GM12878 (cell line): ENCODE results near the gene SPI1. TPM values are rescaled to one million over a fixed set of nuclear protein-coding genes. Genes with fewer than 3 reads are reported as not detected.

Source experiments
- ASH2L ChIP-seq: fragments of 300-600, 200-600 bp; sonication (generic); IDR thresholded peaks from 2 replicates; pipeline ENCODE4 v1.6.1; 2017; ENCODE audit warnings: low read depth, mild to moderate bottlenecking, borderline replicate concordance
- BACH1 ChIP-seq: fragments of 450-650 bp; IDR thresholded peaks from 2 replicates; pipeline ENCODE4 v1.6.1; 2017; ENCODE audit warnings: mild to moderate bottlenecking, borderline replicate concordance
- BCLAF1 ChIP-seq: fragments of 450-650 bp; IDR thresholded peaks from 2 replicates; pipeline ENCODE4 v1.6.1; 2017; ENCODE audit warnings: antibody characterized with exemption, mild to moderate bottlenecking, moderate library complexity
- BRCA1 ChIP-seq: IDR thresholded peaks from 2 replicates; pipeline ENCODE4 v1.6.1; 2011; ENCODE audit warnings: low read depth, low read length, improper control_type of control experiment
- CBFB ChIP-seq: IDR thresholded peaks from 2 replicates; pipeline ENCODE4 v1.6.1; 2016; ENCODE audit warnings: antibody characterized with exemption, low read depth
- CHD4 ChIP-seq: fragments of 200-600 bp; sonication (generic); IDR thresholded peaks from 2 replicates; pipeline ENCODE4 v1.6.1; 2016; ENCODE audit warnings: mild to moderate bottlenecking
- CREB1 ChIP-seq: IDR thresholded peaks from 2 replicates; pipeline ENCODE4 v1.6.1; 2012; ENCODE audit warnings: low read depth, mild to moderate bottlenecking, inconsistent platforms
- ETV6 ChIP-seq, 2 experiments: fragments of 450-650 bp in 1 of 2; IDR thresholded peaks in 1 of 2; conservative IDR thresholded peaks in 1 of 2; 2 replicates each; pipeline ENCODE4 v1.6.1; 2014; ENCODE audit warnings: antibody characterized with exemption in 1 of 2, borderline replicate concordance in 1 of 2, low read depth in 1 of 2, mild to moderate bottlenecking in 1 of 2, moderate library complexity in 1 of 2
- HDAC2 ChIP-seq: fragments of 200-600 bp; sonication (generic); IDR thresholded peaks from 2 replicates; pipeline ENCODE4 v1.6.1; 2017
- HDGF ChIP-seq: fragments of 450-650 bp; IDR thresholded peaks from 2 replicates; pipeline ENCODE4 v1.6.1; 2016; ENCODE audit warnings: antibody characterized with exemption
- IKZF1 ChIP-seq: fragments of 450-650 bp; conservative IDR thresholded peaks from 2 replicates; pipeline ENCODE4 v1.6.1; 2017; ENCODE audit warnings: antibody characterized with exemption, mild to moderate bottlenecking
- KLF5 ChIP-seq: fragments of 450-650 bp; IDR thresholded peaks from 2 replicates; pipeline ENCODE4 v1.6.1; 2014; ENCODE audit warnings: mild to moderate bottlenecking; ENCODE audit not compliant: partially characterized antibody
- LARP7 ChIP-seq: fragments of 450-650 bp; IDR thresholded peaks from 2 replicates; pipeline ENCODE4 v1.6.1; 2017; ENCODE audit warnings: mild to moderate bottlenecking
- MTA2 ChIP-seq: fragments of 450-650 bp; IDR thresholded peaks from 2 replicates; pipeline ENCODE4 v1.6.1; 2016; ENCODE audit warnings: low read depth, mild to moderate bottlenecking, moderate library complexity
- RAD51 ChIP-seq: fragments of 450-650 bp; IDR thresholded peaks from 2 replicates; pipeline ENCODE4 v1.6.1; 2016; ENCODE audit warnings: moderate library complexity, mild to moderate bottlenecking, inconsistent platforms
- RFX5 ChIP-seq: IDR thresholded peaks from 2 replicates; pipeline ENCODE4 v1.6.1; 2011; ENCODE audit warnings: low read depth, low read length, improper control_type of control experiment
- SIN3A ChIP-seq: IDR thresholded peaks from 2 replicates; pipeline ENCODE4 v1.6.1; 2012; ENCODE audit warnings: low read depth, low read length, improper control_type of control experiment
- SIX5 ChIP-seq: IDR thresholded peaks from 2 replicates; pipeline ENCODE4 v1.6.1; 2011; ENCODE audit warnings: mild to moderate bottlenecking, low read depth, low read length, moderate library complexity; ENCODE audit not compliant: severe bottlenecking
- SP1 ChIP-seq: IDR thresholded peaks from one replicate; pipeline ENCODE4 v1.6.1; 2011; ENCODE audit warnings: low read depth, low read length
- SREBF1 ChIP-seq: IDR thresholded peaks from 2 replicates; pipeline ENCODE4 v1.6.1; 2012; ENCODE audit warnings: mild to moderate bottlenecking, low read length
- ZNF207 ChIP-seq: fragments of 450-650 bp; IDR thresholded peaks from 2 replicates; pipeline ENCODE4 v1.6.1; 2014; ENCODE audit warnings: antibody characterized with exemption, mild to moderate bottlenecking, borderline replicate concordance
- polyA plus RNA-seq, 11 experiments: library from polyadenylated mRNA; depleted of rRNA in 4 of 11; unstranded in 6 of 11; stranded (reverse) in 5 of 11; fragments of >200 nt; fragmentation: Nextera tagmentation in 4 of 11; fragmentation: Illumina TruSeq in 1 of 11; extraction: Ambion mirVana in 4 of 11; extraction: Trizol in 1 of 11; gene quantifications; 1 replicate in 1 of 11; 2 replicates in 10 of 11; pipeline versions ENCODE4 v1.2.1 to v1.2.3, GENCODE V29; 2011 to 2016; ENCODE audit warnings: inconsistent platforms in 2 of 11, missing spikeins in 2 of 11, low read depth in 1 of 11
- total RNA-seq, 4 experiments: library from RNA; depleted of rRNA in 3 of 4; stranded (reverse); fragments of >200 nt in 3 of 4; fragmentation: Illumina TruSeq in 1 of 4; extraction: Trizol in 1 of 4; gene quantifications; 2 replicates each; pipeline versions ENCODE4 v1.2.1 to v1.2.3, GENCODE V29; 2013 to 2021
- TF ChIP-seq, protein P1 (sequence below): fragments of 450-650 bp; IDR thresholded peaks from 2 replicates; pipeline ENCODE4 v1.6.1; 2017; ENCODE audit warnings: mild to moderate bottlenecking, low read depth, inconsistent platforms; ENCODE audit not compliant: poor library complexity, severe bottlenecking

Gene SPI1
- total and polyA plus RNA-seq, 10 of the 15 experiments (the other 5 are each of a cell fraction or from before 2014, with no cell fraction given): 0.05 to 31.1 (median 9.7) TPM

DNA sequence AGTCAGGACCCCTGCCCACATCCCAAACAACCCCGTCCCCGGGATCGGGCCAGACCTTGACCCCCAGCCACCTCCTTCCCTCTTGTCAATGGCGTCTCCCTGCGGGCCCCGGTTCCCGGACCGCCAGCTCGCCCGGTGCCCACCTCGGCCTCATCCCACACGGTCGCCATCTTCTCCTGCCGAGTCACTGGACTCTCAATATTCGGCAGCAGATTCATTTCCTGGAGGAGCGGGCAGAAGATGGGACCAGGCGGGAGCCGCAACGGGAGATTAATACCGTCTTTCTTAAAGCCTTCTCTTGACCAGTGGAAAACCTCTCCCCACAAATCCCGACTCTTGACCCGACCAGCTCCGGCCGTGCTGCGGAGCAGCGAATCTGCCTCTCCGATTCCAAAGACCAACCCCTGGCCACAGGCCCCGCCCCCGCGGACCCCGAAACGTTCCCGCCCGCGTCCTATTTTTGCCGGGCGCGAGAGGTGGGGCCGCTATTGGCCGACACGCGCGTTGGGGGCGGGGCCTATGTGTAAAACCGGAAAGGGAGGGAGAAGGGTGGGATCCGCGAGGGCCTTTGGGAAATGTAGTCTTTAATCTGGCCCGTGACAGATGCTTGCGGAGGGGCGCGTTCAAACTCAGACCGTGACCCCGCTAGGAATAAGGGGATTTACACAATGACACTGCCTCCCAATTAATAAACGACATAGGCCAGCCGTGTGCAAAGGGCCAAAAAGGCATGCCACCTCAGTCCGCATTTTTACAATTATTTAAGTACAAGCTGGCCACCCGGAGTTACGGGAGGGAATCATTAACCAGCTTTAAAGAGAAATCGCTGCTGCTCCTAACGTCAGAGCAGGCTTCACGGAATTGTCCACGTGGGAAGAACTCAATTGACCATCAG lies 48.0 kb upstream of the SPI1 start, which contains the start of gene PSMC3 (continued):
- TF ChIP-seq, protein P1, sequence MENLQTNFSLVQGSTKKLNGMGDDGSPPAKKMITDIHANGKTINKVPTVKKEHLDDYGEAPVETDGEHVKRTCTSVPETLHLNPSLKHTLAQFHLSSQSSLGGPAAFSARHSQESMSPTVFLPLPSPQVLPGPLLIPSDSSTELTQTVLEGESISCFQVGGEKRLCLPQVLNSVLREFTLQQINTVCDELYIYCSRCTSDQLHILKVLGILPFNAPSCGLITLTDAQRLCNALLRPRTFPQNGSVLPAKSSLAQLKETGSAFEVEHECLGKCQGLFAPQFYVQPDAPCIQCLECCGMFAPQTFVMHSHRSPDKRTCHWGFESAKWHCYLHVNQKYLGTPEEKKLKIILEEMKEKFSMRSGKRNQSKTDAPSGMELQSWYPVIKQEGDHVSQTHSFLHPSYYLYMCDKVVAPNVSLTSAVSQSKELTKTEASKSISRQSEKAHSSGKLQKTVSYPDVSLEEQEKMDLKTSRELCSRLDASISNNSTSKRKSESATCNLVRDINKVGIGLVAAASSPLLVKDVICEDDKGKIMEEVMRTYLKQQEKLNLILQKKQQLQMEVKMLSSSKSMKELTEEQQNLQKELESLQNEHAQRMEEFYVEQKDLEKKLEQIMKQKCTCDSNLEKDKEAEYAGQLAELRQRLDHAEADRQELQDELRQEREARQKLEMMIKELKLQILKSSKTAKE: peak; percentile 90
- TF ChIP-seq ZNF207: peak; percentile 78
- TF ChIP-seq CREB1: peak; percentile 82
- TF ChIP-seq SIN3A: no peak
- TF ChIP-seq SP1: peak; percentile 50
- peak; percentile 31; the same call in 1 of the 2 replicates for TF ChIP-seq RAD51
- no peak for TF ChIP-seq HDAC2
- TF ChIP-seq CHD4: no peak
- peak; percentile 65; the same call in 1 of the 2 replicates for TF ChIP-seq CBFB
- TF ChIP-seq BACH1: peak; percentile 42; the same call in 1 of the 2 replicates
- peak; percentile 97 for TF ChIP-seq IKZF1
- TF ChIP-seq SREBF1: no peak; the same call in 1 of the 2 replicates
- TF ChIP-seq HDGF: peak; percentile 13; the same call in 1 of the 2 replicates
- no peak for TF ChIP-seq BCLAF1
- no peak for TF ChIP-seq MTA2
- TF ChIP-seq BRCA1: no peak
- TF ChIP-seq ASH2L: no peak
- no peak for TF ChIP-seq RFX5
- peak; percentile 98 for TF ChIP-seq LARP7
- TF ChIP-seq KLF5: peak; percentile 79
- TF ChIP-seq SIX5: peak; percentile 81
- no peak for TF ChIP-seq ETV6 (conservative IDR thresholded peaks at IDR 0.05 in 1 of 2, IDR thresholded peaks at IDR 0.05 in 1 of 2; ENCODE audit: borderline replicate concordance in 1 of 2, low read depth in 1 of 2)
